Stimulated activated CD8-positive, alpha-beta memory T cell treated with anti-CD3 and anti-CD28 coated beads, Interleukin-4, amount 100 ng/mL, for 24 hours (primary cell): ENCODE results near the gene MID1.
"Not testable (repeated sequence)": the region's sequence is repeated elsewhere in the genome, so short reads cannot be mapped to it uniquely, and the experiment has no call there.

Experiments
- DNase-seq: peaks from one replicate; pipeline ENCODE4 v3.0.0-alpha.2; 2020; ENCODE audit warnings: low read depth

Gene MID1

GRCh38 chrX:10617186-10617998 lies 3.0 kb downstream of the MID1 start:
- DNase-seq, result no peak

DNA sequence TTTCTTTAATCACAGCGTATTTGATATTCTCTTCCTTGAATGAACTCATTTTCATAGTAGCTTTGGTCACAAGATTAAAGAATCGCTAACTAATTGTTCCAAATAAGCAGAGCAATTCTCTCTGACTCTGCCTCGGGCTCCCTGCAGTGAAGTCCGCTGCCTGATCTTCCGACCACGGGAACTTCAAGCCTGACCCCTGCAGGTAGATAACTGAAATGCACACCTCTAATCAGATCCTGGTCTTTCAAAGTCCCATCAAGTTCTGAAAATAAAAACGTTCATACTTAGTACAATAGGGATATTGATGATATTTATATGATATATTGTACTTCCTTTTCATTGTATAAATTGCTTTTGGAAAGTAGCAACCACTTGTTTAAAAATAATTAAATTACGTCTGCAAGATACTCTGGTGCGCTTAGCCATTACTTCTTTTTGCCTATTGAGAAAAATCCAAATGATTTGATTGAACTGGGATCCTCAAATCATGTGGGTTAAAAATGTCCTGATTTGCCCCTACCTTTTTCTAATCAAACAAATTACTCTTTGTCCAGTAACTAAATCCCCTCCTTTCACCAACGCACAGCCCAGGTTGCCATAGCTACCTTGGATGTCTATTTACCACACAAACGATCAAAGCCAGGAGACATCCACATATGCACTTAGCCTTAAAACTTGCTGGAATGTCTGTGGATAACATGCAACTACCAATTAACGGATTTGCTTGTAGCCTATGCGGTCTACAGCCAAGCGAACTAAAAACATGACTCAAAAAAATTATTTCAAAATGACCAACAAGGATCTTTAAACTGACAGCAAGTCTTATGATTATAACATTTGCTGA lies 4.2 kb downstream of the MID1 start:
- no peak for DNase-seq

DNA sequence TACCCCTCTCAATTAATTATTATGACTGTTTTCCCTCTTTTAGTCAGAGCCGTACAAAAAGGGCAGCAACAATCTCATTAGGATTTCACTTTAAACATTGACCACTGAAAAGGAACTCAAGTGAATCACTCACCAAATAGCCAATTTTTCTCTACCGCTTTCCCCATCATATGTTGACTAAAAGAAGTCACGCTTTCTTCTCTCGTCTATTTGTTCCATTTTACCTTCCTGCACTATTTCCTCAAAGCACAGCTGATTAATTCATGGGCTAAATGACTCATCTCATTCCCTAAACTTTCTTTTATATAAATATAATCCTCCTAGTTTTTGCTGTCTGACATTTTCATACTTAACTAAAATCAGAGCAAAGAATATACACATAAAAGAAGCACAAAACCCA lies 8.2 kb downstream of the MID1 start:
- DNase-seq, result no peak

DNA sequence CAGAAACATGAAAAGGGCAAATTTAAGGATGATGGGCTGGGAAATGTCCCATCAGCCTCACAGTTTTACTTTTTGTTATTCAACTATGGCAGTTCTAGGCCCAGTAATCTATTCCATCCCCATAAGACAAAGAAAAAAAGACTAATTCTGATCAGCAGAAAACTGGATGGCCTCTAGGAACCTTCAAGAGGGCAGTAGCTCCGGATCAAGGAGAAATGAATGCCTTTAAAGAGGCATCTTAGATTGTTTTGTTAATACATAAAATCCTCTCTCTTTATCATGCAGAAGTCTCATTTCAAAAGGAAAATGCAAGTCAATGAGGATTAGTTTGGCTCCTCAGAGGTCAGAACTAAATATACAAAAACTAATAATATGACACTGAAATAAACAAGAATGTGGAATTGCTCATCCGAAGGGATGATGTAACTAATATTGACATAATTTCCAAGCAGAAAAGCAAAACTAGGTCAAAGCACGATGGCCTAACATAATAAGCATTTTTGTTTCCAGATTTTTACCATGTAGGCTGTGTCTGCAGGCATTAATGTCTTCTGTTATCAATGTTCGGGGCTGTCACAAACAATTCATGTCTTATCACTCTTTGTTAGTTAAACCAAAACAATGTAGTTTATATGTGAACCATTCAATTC lies 8.8 kb downstream of the MID1 start:
- no peak for DNase-seq

GRCh38 chrX:10608099-10608498 lies 12.3 kb downstream of the MID1 start:
- no peak for DNase-seq

DNA sequence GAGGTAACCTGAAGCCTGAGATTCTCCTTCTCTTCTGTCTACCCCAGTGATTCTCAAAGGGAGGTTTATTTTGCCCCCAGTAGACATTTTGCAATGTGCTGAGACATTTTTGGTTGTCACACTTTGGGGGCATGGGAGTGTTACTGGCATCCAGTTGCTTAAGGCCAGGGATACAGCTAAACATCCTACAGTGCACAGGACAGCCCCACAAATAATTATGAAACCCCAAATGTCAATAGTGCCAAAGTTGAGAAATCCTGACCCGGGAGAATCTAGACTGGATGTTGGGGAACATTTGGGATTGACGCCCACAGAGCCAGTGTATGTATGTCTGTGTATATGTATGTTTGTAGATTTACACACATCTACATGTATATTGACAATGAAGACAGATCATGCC lies 13.2 kb downstream of the MID1 start:
- DNase-seq, result no peak

DNA sequence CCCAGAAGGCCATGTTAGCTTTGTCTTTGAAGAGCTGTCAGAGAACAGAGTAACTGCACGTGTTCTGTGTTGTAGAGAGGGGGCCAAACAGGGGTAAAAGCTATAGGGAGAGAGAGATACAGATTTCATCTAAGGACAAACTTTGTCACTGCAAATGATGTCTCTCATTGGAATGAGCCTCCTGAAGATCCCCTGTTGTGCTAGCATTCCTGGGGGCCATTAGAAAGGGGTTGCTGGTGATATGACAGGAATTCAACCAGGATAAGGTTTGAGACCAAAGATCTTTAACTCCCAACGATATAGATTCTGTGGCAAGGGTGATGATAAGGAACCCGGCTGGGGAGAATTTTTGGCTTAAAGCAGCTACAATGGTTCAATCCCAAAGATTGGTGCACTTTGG lies 16.8 kb downstream of the MID1 start:
- DNase-seq, result no peak

GRCh38 chrX:10602646-10603045 lies 17.7 kb downstream of the MID1 start:
- DNase-seq, result no peak

GRCh38 chrX:10600479-10600878 lies 19.9 kb downstream of the MID1 start:
- DNase-seq, result no peak

DNA sequence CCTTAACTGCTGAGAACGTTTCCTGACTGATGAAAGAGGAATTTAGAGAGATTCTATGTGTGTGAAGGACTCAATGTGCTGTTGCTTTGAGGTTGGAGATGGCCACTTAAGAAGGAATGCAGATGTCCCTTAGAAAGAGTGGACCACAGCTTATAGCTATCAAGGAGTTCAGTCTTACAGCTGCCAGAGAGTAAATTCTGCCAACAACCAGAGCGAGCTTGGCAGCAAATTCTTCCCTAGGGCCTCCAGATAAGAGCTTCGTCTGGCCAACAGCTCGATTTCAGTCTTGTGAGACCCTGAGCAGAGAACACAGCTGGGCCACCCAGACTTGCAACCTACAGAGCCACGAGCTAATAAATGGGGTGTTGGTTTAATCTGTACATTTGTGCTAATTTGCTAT lies 21.8 kb downstream of the MID1 start:
- DNase-seq, result no peak

DNA sequence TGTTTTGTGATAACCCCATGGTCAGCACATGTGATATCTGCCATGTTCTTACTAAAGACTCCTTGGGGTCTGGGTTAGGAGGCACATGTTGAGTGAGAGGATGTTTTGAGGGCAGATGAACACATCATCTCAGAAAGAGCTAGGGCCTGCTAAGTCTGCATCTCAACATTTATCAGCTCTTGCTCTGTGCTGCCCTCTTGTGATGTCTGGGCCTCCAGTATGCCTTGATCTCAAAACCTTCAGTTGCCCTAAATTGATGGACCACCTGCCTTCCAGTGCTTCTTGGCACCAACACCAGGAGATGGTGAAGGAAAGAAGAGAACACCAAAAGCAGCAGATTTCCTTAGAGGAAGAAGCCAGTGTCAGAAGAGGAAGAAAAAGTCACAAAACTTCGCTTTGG lies 22.5 kb downstream of the MID1 start:
- DNase-seq, result no peak

DNA sequence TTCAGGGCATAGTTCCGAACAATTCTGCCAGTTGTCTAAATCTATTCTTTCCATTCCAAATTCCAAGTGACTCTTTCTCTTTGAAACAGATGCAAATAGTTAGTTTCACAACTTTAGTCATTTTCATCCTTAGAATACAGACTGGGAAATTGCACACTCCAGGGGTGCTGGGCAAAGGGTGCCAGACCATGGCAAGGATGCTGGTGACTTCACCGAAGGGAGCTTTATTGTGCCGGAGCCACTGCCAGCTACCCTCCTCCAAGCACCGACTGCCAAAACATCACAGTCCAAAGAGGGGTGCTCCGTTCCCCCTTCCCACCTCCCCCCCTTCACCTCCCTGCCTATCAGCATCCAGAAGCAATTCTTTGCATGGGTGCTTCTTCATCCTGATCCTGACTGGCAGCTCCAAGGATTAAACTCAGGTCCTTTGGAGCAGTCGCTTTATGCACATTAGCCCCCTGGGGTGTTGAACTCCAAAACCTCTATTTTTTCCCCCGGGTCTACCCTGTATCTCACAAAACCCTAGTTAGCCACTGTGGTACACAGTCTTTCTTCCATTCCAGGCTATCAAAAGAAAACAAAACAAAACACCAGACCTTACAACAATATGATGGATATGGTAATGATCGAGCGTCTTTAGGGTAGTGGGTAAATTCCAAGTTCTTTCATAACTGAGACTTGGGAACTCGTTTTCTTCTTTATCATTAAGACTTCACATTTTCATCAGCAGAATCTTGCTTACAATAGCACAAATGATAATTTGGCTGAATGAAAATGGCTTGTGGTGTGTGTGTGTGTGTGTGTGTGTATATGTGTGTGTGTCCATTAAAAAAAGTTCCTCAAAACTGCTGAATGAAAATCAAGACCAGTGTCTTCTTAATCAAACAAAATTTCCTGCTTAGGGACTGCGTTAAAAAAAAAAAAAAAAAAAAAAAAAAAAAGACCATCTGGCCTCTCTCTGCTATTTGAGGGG lies 28.7 kb downstream of the MID1 start:
- DNase-seq, result no peak

- not testable (repeated sequence) for DNase-seq
Measured at GRCh38 chrX:10589787-10590186, 30.6 kb downstream of the MID1 start.

DNA sequence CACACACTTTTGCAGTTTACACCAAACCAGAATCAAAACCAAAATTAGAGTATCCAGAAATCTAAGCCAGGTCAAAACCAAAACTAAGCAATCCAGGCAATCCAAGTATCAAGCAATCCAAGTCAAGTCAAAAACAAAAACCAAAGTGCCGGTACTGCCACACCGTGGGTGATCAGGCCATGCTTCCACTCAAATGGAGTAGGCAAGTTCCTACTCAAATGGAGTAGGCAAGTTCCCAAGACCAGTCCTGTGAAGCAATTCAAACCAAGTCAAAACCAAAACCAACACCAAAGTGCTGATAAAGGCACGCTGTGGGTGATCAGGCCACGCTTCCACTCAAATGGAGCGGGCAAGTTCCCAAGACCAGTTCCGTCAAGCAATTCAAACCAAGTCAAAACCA lies 31.3 kb downstream of the MID1 start:
- DNase-seq, result no peak

GRCh38 chrX:10584882-10585281 lies 35.5 kb downstream of the MID1 start:
- not testable (repeated sequence) for DNase-seq

- DNase-seq, result no peak
Measured at GRCh38 chrX:10582945-10583344, 37.4 kb downstream of the MID1 start.

DNA sequence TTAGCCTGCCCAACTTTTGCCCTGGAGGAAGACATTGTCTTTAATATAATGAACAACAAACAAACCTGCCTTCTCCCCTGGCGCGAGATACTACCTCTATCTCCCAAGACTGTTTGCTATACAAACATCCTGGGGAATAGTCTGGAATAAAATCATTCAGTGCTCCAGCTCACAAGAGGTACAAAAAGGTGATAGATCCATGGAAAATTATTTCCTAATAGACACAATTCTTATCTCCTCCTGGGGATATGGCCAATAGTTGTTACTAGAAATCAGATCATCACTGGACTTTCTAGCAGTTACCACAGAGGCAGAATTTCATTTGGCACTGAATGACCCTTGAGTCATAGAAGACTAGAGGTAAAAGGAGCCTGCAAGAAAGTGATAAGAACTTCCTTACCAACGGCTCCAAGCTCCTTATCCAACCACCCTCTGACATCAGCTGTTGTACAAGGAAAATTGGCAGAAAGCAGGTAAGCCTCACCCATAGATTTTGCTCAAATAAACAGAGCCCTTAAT lies 38.1 kb downstream of the MID1 start:
- DNase-seq, result no peak

GRCh38 chrX:10579112-10580011 lies 41.0 kb downstream of the MID1 start:
- DNase-seq, result no peak

DNA sequence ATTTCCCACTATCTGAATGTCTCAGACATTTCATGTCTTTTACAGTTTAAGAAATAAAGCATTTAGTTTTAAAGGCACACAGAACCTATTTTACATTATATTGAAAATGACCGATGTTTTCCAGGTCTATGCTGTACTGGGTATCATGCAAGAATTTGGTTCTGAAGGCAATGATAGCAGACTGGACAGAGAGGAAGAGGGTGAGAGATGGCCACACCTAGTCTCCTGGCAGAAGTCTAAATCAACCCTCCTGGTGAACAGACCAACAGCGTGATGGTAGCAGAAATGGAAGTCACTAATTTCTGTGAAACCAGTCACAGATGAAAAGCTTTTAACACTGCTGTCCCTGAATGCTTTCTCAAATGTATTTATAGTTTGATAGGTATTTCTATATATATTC lies 41.9 kb downstream of the MID1 start:
- no peak for DNase-seq

- DNase-seq, result no peak
Measured at GRCh38 chrX:10577853-10578252, 42.5 kb downstream of the MID1 start.
